GM21360 (cell line): ENCODE results near the gene MYEF2.

Source experiments
- ATAC-seq: cut with Tn5 transposase; IDR thresholded peaks from one replicate; pipeline ENCODE4 v1.9.1; 2021; ENCODE audit warnings: mild to moderate bottlenecking, moderate library complexity; ENCODE audit not compliant: unreplicated experiment

MYEF2 gene

GRCh38 chr15:48177766-48178647 lies at the start of gene MYEF2:
Gene MYEF2 (minus strand): TSS chr15:48178295. CDS start chr15:48178237, 58 bp downstream.
- peak; percentile 76 for ATAC-seq

GRCh38 chr15:48225771-48226170 lies 47.7 kb upstream of the MYEF2 start:
- no peak for ATAC-seq

- ATAC-seq = no peak
Measured at GRCh38 chr15:48222627-48223026, 44.5 kb upstream of the MYEF2 start.

- no peak for ATAC-seq
Measured at GRCh38 chr15:48221885-48222284, 43.8 kb upstream of the MYEF2 start.

- no peak for ATAC-seq
Measured at GRCh38 chr15:48221261-48221660, 43.2 kb upstream of the MYEF2 start.

GRCh38 chr15:48205981-48206380 lies 27.9 kb upstream of the MYEF2 start, which contains the start of gene SLC12A1:
Gene SLC12A1 (plus strand): TSS chr15:48206302. CDS start chr15:48207720, 1,418 bp downstream.
- no peak for ATAC-seq

- no peak for ATAC-seq
Measured at GRCh38 chr15:48202068-48202467, 24.0 kb upstream of the MYEF2 start.

GRCh38 chr15:48191574-48192225 lies 13.6 kb upstream of the MYEF2 start, which contains the start of gene CTXN2:
Gene CTXN2 (plus strand): TSS chr15:48191665. CDS start chr15:48201301, 9,636 bp downstream.
- no peak for ATAC-seq

- no peak for ATAC-seq
Measured at GRCh38 chr15:48190932-48191573, 13.0 kb upstream of the MYEF2 start.

- ATAC-seq = no peak
Measured at GRCh38 chr15:48186271-48186670, 8.2 kb upstream of the MYEF2 start.

GRCh38 chr15:48185529-48185928 lies 7.4 kb upstream of the MYEF2 start:
- ATAC-seq = no peak

GRCh38 chr15:48182749-48183148 lies 4.7 kb upstream of the MYEF2 start:
- no peak for ATAC-seq

- ATAC-seq = no peak
Measured at GRCh38 chr15:48178648-48178931, 495 bp upstream of the MYEF2 start.

- ATAC-seq = peak; percentile 69
Measured at GRCh38 chr15:48177383-48177765, 721 bp downstream of the MYEF2 start.

- ATAC-seq = no peak
Measured at GRCh38 chr15:48176957-48177356, 1.1 kb downstream of the MYEF2 start.

- no peak for ATAC-seq
Measured at GRCh38 chr15:48176112-48176511, 2.0 kb downstream of the MYEF2 start.

- ATAC-seq = no peak
Measured at GRCh38 chr15:48175126-48175525, 3.0 kb downstream of the MYEF2 start.

GRCh38 chr15:48170981-48171380 lies 7.1 kb downstream of the MYEF2 start:
- no peak for ATAC-seq

GRCh38 chr15:48168616-48169015 lies 9.5 kb downstream of the MYEF2 start:
- no peak for ATAC-seq

GRCh38 chr15:48153526-48153925 lies 24.6 kb downstream of the MYEF2 start:
- ATAC-seq = no peak

GRCh38 chr15:48149858-48150257 lies 28.2 kb downstream of the MYEF2 start:
- no peak for ATAC-seq

- no peak for ATAC-seq
Measured at GRCh38 chr15:48147358-48147757, 30.7 kb downstream of the MYEF2 start.
